Neural cell (in vitro differentiated cells): ENCODE results near the gene CDC37.

Experiments used
- CTCF ChIP-seq: fragments of 450-650 bp; IDR thresholded peaks from 2 replicates; pipeline ENCODE4 v1.5.1; 2014; ENCODE audit warnings: antibody characterized with exemption, mild to moderate bottlenecking, moderate library complexity; ENCODE audit not compliant: poor library complexity, severe bottlenecking
- EP300 ChIP-seq: fragments of 450-650 bp; conservative IDR thresholded peaks from 2 replicates; pipeline ENCODE4 v1.6.1; 2014; ENCODE audit warnings: antibody characterized with exemption, mild to moderate bottlenecking, moderate library complexity; ENCODE audit not compliant: poor library complexity, severe bottlenecking
- EZH2 ChIP-seq: fragments of 200-600, 300-800 bp; shearing (Covaris generic), sonication (generic); IDR thresholded peaks from 2 replicates; pipeline ENCODE4 v1.6.1; 2014; ENCODE audit warnings: antibody characterized with exemption, low read length, borderline replicate concordance, mild to moderate bottlenecking; ENCODE audit not compliant: insufficient read depth, poor library complexity, severe bottlenecking
- REST ChIP-seq: IDR thresholded peaks from 2 replicates; pipeline ENCODE4 v1.6.1; 2012; ENCODE audit warnings: borderline replicate concordance

GRCh38 chr19:10431943-10432735 is 28.8 kb upstream of the CDC37 start:
- TF ChIP-seq CTCF (no peak), EP300 (no peak), EZH2 (no peak), REST (no peak)
